GM10248 (cell line): ENCODE measurements around the gene PML.

Experiments
- CTCF ChIA-PET: fragments of 300-600 bp; sonication (Branson Sonifier 250); formaldehyde crosslinking; extraction: SDS; loops from one replicate; lab custom pipeline; 2021; ENCODE audit warnings: antibody characterized with exemption; lab: Yijun Ruan, JAX
- POLR2A ChIA-PET: fragments of 350-650 bp; sonication (Branson Sonifier 250); formaldehyde crosslinking; extraction: SDS; loops from one replicate; lab custom pipeline; 2020; ENCODE audit warnings: antibody characterized with exemption; lab: Yijun Ruan, JAX
- DNase-seq: peaks from one replicate; pipeline ENCODE4 v3.0.0; 2012; ENCODE audit errors: extremely low spot score
- TF ChIP-seq, protein P1 (sequence below): IDR thresholded peaks from 2 replicates; pipeline ENCODE4 v1.5.1; 2012; ENCODE audit warnings: mild to moderate bottlenecking, low read depth; ENCODE audit errors: extremely low read depth, missing control alignments, control extremely low read depth

Gene PML

GRCh38 chr15:73952913-73953750, 41.4 kb upstream of the PML start:
- no peak for DNase-seq
- CTCF ChIA-PET: interaction anchor here (0.9 to 2.5 kb wide), 3 partner anchors 11 to 20 kb away, joined by 3 to 12 read pairs (median 6); no protein-coding TSS in a partner anchor
- POLR2A ChIA-PET: no interaction called here
- TF ChIP-seq, protein P1, sequence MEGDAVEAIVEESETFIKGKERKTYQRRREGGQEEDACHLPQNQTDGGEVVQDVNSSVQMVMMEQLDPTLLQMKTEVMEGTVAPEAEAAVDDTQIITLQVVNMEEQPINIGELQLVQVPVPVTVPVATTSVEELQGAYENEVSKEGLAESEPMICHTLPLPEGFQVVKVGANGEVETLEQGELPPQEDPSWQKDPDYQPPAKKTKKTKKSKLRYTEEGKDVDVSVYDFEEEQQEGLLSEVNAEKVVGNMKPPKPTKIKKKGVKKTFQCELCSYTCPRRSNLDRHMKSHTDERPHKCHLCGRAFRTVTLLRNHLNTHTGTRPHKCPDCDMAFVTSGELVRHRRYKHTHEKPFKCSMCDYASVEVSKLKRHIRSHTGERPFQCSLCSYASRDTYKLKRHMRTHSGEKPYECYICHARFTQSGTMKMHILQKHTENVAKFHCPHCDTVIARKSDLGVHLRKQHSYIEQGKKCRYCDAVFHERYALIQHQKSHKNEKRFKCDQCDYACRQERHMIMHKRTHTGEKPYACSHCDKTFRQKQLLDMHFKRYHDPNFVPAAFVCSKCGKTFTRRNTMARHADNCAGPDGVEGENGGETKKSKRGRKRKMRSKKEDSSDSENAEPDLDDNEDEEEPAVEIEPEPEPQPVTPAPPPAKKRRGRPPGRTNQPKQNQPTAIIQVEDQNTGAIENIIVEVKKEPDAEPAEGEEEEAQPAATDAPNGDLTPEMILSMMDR: no peak

DNA sequence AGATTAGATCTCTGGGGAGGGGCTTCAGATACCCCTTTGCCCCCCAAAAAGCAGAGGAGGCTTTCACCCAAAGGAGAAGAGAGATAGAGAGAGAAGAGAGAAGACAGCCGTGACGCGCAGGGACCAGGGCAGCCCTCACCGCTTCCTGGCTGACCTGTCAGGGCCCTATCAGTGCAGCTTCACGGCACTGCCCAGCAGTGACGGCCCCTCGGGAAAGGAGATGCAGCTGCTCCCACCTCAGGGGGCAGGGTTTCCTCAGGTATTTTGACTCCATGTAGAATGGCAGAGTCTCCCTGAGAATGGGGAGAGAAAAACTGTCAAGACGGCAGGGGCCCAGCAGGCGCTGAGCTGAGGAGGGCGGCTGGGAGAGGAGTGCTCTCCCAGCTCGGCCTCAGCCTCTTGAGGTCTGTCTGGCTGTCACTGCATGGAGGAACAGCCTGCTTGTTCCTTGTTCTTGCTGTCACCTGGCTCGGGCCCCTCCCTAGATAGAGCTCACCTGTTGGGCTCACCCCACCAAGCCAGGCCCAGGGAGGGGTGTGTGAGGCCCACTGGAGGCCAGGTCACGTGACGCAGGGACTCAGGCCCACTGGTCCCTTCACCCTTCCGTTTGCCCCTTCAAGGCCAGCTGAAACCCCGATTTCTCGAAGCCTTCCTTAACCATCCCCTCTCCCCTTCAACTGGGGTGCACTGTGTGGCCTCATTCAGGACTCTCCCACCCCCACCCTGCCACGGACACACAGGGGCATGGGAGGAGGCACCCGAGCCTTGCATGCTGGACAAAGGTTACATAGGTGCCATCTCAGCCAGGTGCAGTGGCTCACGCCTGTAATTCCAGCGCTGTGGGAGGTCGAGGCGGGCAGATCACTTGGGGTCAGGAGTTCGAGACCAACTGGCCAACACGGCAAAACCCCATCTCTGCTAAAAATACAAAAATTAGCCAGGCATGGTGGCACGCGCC, 40.0 kb upstream of the PML start:
- no peak for DNase-seq
- ChIA-PET POLR2A (no interaction called here), CTCF (interaction anchor here (0.9 to 2.5 kb wide), 5 partner anchors 10 to 367 kb away, joined by 3 to 12 read pairs (median 3); no protein-coding TSS in a partner anchor)
- TF ChIP-seq, protein P1: no peak

DNA sequence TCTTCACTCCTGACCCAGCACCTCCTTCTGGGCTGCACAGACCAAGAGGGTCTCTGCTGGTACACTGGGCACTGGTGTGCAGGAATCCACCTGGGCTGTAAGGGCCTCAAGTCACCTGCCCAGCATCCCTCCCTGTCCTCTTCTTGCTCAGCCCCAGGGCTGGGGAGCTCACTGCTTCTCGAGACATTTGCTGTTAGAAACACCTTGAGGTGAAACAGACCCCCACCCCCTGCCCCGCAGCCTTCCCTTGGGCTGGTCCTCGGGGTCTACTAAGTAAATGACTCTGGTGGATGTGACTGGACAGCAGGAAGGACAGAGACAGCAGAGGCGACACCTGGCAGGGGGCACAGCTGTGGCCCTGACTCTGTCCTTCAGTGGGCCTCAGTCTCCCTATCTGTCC, 39.2 kb upstream of the PML start:
- DNase-seq: no peak
- ChIA-PET CTCF (interaction anchor here (1.7 to 2.5 kb wide), 3 partner anchors 9 to 98 kb away, joined by 3 to 12 read pairs (median 6); no protein-coding TSS in a partner anchor), POLR2A (no interaction called here)
- TF ChIP-seq, protein P1: no peak

DNA sequence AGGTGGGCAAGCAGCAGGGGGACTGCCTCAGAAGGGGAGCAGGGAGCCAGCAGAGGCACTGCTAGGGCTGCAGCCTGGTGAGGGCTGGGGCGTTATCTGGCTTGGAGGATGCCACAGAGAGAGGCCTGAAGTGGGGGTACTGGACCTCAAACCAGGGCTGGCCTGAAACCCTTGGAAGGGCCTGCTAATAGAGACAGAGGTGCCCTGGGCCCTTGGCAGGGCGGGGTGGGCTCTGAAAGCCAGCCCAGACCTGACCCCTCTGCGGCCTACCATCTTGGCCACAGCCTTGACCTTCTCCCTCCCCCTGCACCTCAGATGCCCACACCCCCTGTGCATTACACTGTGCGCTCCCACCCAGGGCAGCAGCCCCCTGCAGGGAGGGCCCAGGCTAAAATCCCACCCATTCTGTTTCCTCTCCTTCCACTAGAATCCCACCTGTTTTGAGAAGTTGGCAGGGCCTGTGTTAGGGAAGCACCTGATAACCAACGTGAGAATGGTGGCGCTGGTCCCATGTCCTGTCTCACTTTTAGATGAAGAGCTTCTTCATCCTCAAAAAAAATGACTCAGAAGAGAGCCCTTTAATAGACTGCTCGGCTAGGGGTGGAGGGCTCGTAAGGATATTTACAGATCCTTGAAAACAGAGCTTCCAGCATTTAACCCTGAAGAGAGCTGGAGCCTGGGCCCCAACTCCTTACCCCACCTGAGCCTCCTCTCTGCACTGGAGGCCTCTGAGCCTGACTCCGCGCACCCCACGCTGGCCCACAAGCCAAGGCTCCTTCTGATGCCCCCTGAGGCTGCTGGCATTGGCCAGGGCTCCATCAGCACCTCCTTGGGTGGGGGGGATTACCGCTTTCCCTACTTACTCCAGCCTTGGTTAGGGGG, 38.4 kb upstream of the PML start:
- POLR2A ChIA-PET: no interaction called here

GRCh38 chr15:73956743-73957135, 37.8 kb upstream of the PML start:
- TF ChIP-seq, protein P1: no peak
- no peak for DNase-seq
- ChIA-PET CTCF (interaction anchor here (1.5 kb wide), 1 partner anchor 16 kb away, joined by 7 read pairs; no protein-coding TSS in a partner anchor), POLR2A (no interaction called here)

More for the DNA sequence above, 38.4 kb upstream of the PML start:
- CTCF ChIA-PET: interaction anchor here (1.5 to 2.5 kb wide), 2 partner anchors 17 kb away, joined by 6 to 7 read pairs; no protein-coding TSS in a partner anchor
- DNase-seq: no peak
- TF ChIP-seq, protein P1: no peak
